Ishikawa (cell line): ENCODE results near the gene KXD1.

ENCODE experiments used
- CEBPB ChIP-seq: IDR thresholded peaks from 2 replicates; pipeline ENCODE4 v1.6.1; 2012
- CREB1 ChIP-seq: IDR thresholded peaks from 2 replicates; pipeline ENCODE4 v1.6.1; 2012; ENCODE audit warnings: low read depth
- EGR1 ChIP-seq: IDR thresholded peaks from 2 replicates; pipeline ENCODE4 v1.6.1; 2012
- EP300 ChIP-seq: IDR thresholded peaks from 2 replicates; pipeline ENCODE4 v1.6.1; 2012; ENCODE audit warnings: borderline replicate concordance
- FOXM1 ChIP-seq: IDR thresholded peaks from 2 replicates; pipeline ENCODE4 v1.6.1; 2012; ENCODE audit warnings: low read depth, borderline replicate concordance
- NFIC ChIP-seq: IDR thresholded peaks from 2 replicates; pipeline ENCODE4 v1.6.1; 2012
- RAD21 ChIP-seq: IDR thresholded peaks from 2 replicates; pipeline ENCODE4 v1.6.1; 2012; ENCODE audit warnings: low read depth
- REST ChIP-seq: IDR thresholded peaks from 2 replicates; pipeline ENCODE4 v1.6.1; 2012; ENCODE audit warnings: low read depth, mild to moderate bottlenecking
- TAF1 ChIP-seq: IDR thresholded peaks from 2 replicates; pipeline ENCODE4 v1.6.1; 2012; ENCODE audit warnings: low read depth, mild to moderate bottlenecking
- TCF12 ChIP-seq: IDR thresholded peaks from 2 replicates; pipeline ENCODE4 v1.6.1; 2012; ENCODE audit warnings: low read depth
- TEAD4 ChIP-seq: IDR thresholded peaks from 2 replicates; pipeline ENCODE4 v1.6.1; 2012
- YY1 ChIP-seq: IDR thresholded peaks from 2 replicates; pipeline ENCODE4 v1.6.1; 2012; ENCODE audit warnings: low read depth
- ZBTB7A ChIP-seq: IDR thresholded peaks from 2 replicates; pipeline ENCODE4 v1.6.1; 2012; ENCODE audit warnings: low read depth
- TF ChIP-seq, protein P1 (sequence below): IDR thresholded peaks from 2 replicates; pipeline ENCODE4 v1.6.1; 2012
- TF ChIP-seq, protein P2 (sequence below): IDR thresholded peaks from 2 replicates; pipeline ENCODE4 v1.6.1; 2012

Gene KXD1

GRCh38 chr19:18514800-18515682 is 42.6 kb upstream of the KXD1 start:
- TF ChIP-seq, protein P1, sequence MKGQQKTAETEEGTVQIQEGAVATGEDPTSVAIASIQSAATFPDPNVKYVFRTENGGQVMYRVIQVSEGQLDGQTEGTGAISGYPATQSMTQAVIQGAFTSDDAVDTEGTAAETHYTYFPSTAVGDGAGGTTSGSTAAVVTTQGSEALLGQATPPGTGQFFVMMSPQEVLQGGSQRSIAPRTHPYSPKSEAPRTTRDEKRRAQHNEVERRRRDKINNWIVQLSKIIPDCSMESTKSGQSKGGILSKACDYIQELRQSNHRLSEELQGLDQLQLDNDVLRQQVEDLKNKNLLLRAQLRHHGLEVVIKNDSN = no peak
- no peak for TF ChIP-seq EGR1
- TF ChIP-seq RAD21 = no peak
- TF ChIP-seq CREB1 = no peak
- no peak for TF ChIP-seq YY1
- TF ChIP-seq, protein P2, sequence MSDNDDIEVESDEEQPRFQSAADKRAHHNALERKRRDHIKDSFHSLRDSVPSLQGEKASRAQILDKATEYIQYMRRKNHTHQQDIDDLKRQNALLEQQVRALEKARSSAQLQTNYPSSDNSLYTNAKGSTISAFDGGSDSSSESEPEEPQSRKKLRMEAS = no peak
- TF ChIP-seq EP300 = no peak
- no peak for TF ChIP-seq TEAD4
- no peak for TF ChIP-seq CEBPB
- no peak for TF ChIP-seq TCF12
- TF ChIP-seq TAF1 = no peak
- TF ChIP-seq REST = no peak
- no peak for TF ChIP-seq NFIC
- TF ChIP-seq FOXM1 = no peak

- TF ChIP-seq TCF12 (no peak), EP300 (no peak), NFIC (no peak), FOXM1 (no peak), EGR1 (no peak), CEBPB (no peak), RAD21 (no peak), YY1 (no peak), TEAD4 (no peak), ZBTB7A (no peak), REST (no peak), TAF1 (no peak), CREB1 (no peak)
- TF ChIP-seq, protein P1 = no peak
- TF ChIP-seq, protein P2 = no peak
These were observed 41.7 kb upstream of the KXD1 start for GRCh38 chr19:18515959-18516358.

DNA sequence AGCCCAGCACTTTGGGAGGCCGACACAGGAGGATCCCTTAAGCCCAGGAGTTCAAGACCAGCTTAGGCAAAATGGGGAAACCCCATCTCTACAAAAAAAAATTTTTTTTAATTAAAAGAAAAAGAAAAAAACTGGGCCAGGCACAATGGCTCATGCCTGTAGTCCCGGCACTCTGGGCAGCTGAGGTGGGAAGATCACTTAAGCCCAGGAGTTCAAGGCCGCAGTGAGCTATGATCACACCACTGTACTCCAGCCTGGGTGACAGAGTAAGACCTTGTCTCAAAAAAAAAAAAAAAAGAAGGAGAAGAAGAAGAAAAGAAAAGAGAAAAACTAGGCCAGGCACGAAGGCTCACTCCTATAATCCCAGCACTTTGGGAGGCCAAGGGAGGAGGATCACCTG is 40.1 kb upstream of the KXD1 start:
- no peak for TF ChIP-seq TCF12
- TF ChIP-seq EP300 = no peak
- TF ChIP-seq TEAD4 = no peak
- no peak for TF ChIP-seq YY1
- no peak for TF ChIP-seq FOXM1
- TF ChIP-seq RAD21 = no peak
- no peak for TF ChIP-seq CREB1
- TF ChIP-seq NFIC = no peak
- TF ChIP-seq, protein P1 = no peak

DNA sequence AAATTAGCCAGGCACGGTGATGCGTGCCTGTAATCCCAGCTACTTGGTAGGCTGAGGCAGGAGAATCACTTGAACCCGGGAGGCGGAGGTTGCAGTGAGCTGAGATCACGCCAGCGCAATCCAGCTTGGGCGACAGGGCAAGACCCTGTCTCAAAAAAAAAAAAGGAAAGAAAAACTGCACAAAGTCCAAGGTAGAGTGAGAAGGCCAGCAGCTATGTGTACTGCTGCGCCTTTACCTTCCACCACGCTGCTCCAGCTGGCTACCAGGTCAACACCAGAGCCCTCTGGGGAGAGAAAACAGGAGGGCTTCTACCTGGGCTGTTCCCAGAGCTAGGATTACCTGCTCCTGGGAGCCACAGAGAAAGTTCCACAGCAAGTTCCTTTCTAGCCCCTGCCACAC is 39.0 kb upstream of the KXD1 start:
- TF ChIP-seq TEAD4 = no peak
- no peak for TF ChIP-seq NFIC
- TF ChIP-seq EP300 = no peak
- no peak for TF ChIP-seq FOXM1
- no peak for TF ChIP-seq REST
- TF ChIP-seq CREB1 = no peak
- TF ChIP-seq TAF1 = no peak
- no peak for TF ChIP-seq EGR1
- TF ChIP-seq ZBTB7A = no peak
- TF ChIP-seq, protein P2 = no peak
- TF ChIP-seq, protein P1 = no peak
- TF ChIP-seq TCF12 = no peak
- no peak for TF ChIP-seq RAD21
